ENCODE results near the gene OR2AT4.

DNA sequence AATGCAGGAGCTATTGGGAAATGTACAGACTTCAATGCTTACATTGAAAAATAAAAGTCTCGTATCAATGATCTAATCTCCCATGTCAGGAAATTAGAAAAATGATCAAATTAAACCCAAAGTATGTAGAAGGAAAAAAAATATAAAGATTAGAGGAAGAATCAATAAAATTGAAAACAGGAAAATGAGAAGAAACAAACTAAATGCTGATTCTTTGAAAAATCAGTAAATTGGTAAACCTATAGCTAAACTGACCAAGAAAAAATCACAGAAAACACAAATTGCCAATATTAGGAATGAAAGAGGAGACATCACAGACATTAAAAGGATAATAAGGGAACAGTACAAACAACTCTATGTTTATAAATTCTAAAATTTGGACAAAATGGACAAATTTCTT is 11.8 kb downstream of the OR2AT4 start:
- TF ChIP-seq, protein P1, sequence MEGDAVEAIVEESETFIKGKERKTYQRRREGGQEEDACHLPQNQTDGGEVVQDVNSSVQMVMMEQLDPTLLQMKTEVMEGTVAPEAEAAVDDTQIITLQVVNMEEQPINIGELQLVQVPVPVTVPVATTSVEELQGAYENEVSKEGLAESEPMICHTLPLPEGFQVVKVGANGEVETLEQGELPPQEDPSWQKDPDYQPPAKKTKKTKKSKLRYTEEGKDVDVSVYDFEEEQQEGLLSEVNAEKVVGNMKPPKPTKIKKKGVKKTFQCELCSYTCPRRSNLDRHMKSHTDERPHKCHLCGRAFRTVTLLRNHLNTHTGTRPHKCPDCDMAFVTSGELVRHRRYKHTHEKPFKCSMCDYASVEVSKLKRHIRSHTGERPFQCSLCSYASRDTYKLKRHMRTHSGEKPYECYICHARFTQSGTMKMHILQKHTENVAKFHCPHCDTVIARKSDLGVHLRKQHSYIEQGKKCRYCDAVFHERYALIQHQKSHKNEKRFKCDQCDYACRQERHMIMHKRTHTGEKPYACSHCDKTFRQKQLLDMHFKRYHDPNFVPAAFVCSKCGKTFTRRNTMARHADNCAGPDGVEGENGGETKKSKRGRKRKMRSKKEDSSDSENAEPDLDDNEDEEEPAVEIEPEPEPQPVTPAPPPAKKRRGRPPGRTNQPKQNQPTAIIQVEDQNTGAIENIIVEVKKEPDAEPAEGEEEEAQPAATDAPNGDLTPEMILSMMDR (IDR thresholded peaks at IDR 0.05; ENCODE audit: low read depth, low read length): no peak
- TF ChIP-seq, protein P2, sequence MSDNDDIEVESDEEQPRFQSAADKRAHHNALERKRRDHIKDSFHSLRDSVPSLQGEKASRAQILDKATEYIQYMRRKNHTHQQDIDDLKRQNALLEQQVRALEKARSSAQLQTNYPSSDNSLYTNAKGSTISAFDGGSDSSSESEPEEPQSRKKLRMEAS (IDR thresholded peaks at IDR 0.05; ENCODE audit: low read depth, low read length): no peak

All from NB4 (cell line).